ENCODE measurements around the gene ZNF800.
A peak's percentile ranks its signal among the peaks of the same experiment; 100 is the strongest.

ZNF800 gene

DNA sequence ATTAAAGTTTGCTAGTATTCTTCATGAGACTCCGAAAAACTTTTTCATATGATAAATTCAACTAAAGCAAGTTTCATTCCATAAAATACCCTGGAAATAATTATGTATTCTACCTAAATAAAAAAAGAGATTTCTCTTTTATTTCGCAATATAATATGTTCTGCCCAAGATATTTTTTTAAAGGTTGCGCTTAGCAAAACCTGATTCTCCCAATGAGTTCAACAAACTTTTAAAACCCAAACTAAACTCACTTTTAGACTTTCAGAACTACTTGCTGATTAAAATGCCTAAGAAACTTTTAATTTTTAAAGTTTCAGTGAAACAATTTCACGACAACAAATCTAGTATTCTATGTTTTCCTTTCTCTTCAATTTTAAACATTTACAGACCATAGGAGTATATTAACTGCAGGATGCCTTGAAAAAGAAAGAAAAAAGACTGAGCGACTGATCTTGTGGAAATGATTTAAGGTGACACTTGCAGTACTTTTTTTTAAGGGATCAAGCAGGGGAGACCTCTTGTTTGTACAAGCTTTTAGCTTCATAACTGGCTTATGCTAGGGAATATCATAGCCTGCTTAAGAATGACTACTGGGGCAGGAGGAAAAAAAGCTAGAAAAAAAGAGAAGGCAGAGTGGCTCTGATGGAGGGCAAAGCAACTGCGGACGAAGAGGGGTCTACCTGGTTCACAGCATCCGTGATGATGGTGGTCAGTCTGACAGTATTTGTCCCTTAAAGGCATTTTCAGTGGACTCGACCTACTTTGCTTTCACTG is 1.5 kb downstream of the ZNF800 start:
- no peak for DNase-seq (ENCODE audit: extremely low spot score, insufficient read length, low read depth)
- no peak for FAIRE-seq

DNA sequence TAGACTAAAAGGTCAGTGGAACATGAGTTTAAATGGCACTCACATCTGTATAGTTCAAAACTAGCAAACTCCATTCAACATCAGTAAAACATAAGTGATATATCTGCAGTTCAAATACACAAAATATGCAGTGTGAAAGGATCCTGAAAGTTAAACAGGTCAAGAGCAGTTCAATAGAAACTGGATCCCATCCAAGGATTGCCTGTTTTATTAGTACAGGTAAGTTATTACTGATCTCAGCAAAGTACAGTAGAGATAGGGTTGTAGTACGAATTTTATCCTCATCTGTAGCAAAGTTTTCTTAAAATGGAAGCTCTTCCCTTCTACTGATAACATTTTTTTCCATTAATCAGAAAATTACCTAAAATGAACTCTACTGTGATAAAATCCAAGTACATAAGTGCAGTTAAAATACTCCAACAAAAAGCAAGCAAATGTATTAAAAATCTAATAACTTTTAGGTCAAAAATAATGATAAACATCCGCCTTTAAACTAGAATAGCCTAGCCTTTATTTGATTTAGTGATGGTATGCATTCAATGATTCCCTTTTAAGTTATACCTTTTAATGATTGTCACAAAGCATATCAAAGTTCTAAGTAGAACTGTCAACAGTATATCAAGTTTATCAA is 2.2 kb downstream of the ZNF800 start:
- DNase-seq (ENCODE audit: extremely low spot score, insufficient read length, low read depth) = no peak

GRCh38 chr7:127389321-127389720 is 3.2 kb downstream of the ZNF800 start:
- FAIRE-seq (no peak), DNase-seq (ENCODE audit: extremely low spot score, insufficient read length, low read depth) (no peak)

More for the DNA sequence above, 2.2 kb downstream of the ZNF800 start:
- no peak for FAIRE-seq

DNA sequence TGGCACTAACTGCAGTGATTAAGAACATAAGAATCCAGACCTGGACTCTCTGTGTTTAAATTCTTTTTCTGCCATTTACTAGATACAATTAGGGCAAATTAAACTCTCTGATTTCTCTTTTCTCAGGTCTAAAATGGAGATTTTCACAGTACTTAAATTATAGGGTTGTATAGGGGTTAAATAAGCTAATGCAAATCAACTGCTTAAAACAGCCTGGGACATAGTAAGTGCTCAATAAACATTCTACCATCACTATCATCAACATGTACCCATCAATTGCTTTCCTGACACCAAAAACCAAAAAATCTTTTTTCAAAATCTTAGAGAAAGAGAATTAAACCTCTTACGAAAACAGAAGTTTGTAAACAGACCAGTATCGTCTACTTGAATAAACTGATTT is 4.5 kb downstream of the ZNF800 start:
- FAIRE-seq = no peak
- DNase-seq (ENCODE audit: extremely low spot score, insufficient read length, low read depth) = no peak

DNA sequence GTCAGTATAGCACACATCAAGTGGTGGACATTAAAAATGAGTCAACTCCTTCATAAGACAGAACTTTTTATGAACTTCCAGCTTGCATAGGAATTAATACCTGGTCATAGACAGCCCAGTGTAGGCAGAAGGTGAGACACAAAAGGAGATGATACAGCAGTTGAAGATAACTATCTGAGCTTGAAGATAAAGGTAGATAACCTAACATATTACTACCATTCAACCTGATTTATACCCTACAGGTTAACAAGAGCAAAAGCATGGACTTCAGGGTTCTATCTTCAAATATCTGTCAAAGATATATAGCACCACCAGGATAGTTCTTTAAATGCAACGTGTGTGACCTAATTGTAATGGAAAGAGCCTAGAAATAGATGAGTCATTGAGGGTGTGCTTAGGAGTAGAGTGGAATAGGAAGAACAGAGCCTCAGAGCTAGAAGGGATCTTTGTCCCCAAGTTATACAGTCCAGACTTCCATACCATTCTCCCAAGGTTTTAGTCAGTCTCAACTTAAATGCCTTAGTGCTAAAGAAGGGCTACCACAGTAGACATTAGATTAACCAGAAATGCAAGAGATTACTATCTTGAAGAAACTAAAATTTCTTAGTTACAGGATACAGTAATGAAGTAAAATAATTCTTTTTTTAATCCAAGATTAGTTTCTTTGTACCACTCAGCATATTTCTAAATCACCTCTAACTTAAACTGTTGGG is 9.2 kb downstream of the ZNF800 start:
- no peak for FAIRE-seq
- DNase-seq (ENCODE audit: extremely low spot score, insufficient read length, low read depth) = no peak

DNA sequence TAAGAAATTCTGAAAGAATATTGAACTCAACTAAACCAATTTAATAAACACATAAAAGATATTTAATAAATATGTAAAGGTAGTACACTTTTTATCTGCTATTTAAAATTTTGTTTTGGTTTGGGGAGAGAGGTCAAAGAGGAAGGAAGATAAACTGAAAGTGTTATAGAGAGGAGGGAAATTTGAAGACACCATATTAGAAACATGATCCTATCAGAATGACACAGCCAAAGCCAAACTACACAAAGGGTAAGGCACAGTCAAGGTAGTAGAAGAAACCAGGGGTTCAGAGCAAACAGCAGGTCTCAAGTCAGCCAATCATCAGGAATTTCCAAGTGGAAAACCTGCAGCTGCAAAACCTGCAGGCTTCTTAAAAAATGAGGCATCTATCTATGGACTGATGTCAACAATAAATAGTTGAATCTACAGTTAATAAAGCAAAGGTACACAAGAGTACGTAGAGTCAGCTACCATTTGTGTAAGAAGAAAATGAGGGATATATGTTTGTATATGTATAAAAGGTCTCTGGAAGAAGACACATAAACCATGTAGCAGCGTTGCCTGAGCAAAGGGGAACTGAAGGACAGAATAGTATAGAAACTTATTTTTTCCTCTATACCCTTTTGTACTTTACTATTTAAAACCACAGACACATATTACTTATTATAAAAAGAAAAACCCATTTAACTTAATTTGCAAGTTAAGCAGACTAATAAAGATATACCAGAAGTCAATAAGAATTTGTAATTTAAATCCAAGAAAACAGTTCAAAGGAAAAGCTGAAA is 10.0 kb downstream of the ZNF800 start:
- no peak for DNase-seq (ENCODE audit: extremely low spot score, insufficient read length, low read depth)
- FAIRE-seq = no peak

GRCh38 chr7:127380479-127380878 is 12.0 kb downstream of the ZNF800 start:
- DNase-seq (ENCODE audit: extremely low spot score, insufficient read length, low read depth) = no peak
- FAIRE-seq = peak; percentile 15

DNA sequence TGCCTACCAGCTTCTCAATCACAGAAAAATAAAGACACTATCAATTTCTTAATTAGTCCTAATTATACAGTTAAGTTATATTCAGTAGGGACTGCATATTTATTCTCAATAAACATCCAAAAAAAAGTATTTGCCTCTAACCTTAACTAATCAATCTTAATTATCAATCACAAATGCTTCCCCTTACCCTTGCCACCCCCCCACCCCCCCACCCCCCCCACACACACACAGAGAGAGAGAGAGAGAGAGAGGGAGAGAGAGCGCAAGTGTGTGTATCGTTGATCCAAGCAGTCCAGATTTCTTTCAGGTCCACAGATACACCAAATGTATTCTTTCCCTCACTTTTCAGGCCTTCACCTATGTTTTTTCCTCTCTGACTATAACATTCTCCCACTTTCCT is 12.9 kb downstream of the ZNF800 start:
- no peak for FAIRE-seq
- no peak for DNase-seq (ENCODE audit: extremely low spot score, insufficient read length, low read depth)

DNA sequence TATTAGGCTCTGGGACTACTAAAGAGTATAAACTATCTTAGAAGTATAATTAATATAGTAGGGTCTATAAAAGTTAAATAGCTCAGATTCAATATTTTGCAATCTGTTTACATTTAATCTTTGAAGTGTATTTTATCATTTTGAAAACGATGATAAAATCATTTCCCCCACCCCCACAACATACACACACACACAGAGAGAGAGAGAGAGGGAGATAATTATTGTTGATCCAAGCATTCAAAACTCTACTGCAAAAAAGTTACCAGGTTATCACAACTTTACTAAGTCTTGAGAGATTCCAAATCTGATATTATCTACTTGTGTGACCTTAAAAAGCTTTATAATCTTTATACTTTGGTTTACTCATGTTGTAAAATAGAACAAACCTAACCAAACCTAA is 14.0 kb downstream of the ZNF800 start:
- FAIRE-seq = no peak

GRCh38 chr7:127377425-127377824 is 15.1 kb downstream of the ZNF800 start:
- no peak for FAIRE-seq
- no peak for DNase-seq (ENCODE audit: extremely low spot score, insufficient read length, low read depth)

More for the DNA sequence above, 14.0 kb downstream of the ZNF800 start:
- DNase-seq (ENCODE audit: extremely low spot score, insufficient read length, low read depth) = no peak

- no peak for DNase-seq (ENCODE audit: extremely low spot score, insufficient read length, low read depth)
- peak; percentile 31 for FAIRE-seq
Observed at GRCh38 chr7:127375631-127376030, 16.9 kb downstream of the ZNF800 start.

- DNase-seq (ENCODE audit: extremely low spot score, insufficient read length, low read depth) (no peak), FAIRE-seq (no peak)
Observed at GRCh38 chr7:127367679-127368078, 24.8 kb downstream of the ZNF800 start.

GRCh38 chr7:127366680-127367079 is 25.8 kb downstream of the ZNF800 start:
- no peak for DNase-seq (ENCODE audit: extremely low spot score, insufficient read length, low read depth)
- no peak for FAIRE-seq

DNA sequence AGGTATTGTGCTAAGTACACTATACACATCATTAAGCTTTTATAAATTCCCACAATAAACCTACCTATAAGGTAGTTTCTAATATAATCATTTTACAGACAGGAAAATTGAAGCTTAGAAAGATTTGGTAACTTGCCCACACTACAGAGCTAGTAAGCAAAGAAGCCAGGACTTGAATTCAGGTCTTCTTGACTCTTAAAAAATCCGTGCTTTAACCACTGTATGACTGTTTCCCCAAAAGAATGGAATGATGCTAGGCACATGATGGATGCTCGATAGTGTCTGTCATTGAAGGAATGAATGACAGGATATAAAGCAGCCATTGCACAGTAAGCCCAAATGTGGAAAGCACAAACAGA is 26.6 kb downstream of the ZNF800 start:
- DNase-seq (ENCODE audit: extremely low spot score, insufficient read length, low read depth) = no peak
- no peak for FAIRE-seq

DNA sequence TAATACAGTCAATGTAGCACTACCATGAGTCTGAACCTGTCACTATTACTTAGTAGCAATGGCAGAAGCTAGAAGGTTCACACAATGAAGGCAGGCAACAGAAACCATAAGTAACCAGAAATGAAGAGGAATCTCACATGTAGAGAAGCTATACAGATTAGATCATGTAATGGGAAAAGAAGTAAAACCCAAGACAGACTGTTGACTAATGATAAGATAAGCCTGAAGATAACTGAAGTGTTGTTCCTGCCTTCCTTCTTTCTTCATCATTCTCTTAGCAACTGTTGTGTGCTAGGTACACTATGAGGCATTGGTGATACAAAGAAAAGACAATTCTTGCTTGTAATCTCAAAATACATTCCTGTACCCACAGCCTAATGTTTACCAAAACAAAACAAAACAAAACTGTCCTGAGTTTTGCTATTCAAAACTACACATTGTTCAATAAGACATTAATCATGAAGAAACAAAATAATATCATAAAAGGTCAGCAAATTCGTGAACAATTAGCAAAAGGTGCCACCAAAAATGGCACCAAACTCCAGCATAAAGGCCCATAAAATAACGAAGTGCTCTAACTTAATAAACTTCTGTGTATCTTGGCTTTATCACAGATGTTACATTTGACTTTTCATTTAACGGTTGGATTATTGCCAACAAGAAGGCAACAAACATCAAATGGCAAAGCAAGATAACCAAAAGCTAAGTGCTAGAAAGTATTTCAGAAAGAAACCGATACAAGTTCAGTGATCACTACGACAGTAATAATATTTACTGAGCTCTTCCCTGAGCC is 27.1 kb downstream of the ZNF800 start:
- no peak for DNase-seq (ENCODE audit: extremely low spot score, insufficient read length, low read depth)
- no peak for FAIRE-seq

DNA sequence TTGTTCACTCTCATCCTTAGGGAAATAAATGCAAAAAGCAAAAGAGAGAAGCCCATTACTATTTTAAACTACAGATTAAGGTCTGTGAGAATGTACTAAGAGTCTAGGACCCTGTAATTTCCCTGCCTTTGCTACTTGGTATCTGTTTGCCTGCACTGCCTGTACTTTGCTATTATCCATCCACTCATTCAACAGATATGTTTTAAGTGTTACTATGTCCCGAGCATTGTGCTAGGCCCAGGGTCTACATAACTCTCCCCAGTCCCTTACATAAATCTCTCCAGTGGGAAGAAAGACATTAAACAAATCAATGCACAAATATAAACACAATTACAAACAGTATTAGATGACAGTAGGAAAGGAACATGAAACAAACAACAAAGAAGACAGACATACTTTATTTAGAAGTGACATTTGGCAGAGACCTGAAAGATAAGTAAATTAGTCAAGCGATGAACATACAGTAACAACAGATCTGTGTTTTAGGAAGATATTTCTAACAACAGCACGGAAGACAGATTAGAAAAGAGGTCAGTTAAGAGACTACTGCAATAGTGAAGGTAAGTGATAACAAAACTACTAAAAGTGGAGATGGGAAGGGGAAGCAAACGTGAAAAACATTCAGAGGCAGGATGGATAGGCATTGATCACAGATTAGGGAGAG is 30.0 kb downstream of the ZNF800 start:
- DNase-seq (ENCODE audit: extremely low spot score, insufficient read length, low read depth) (no peak), FAIRE-seq (no peak)

- no peak for DNase-seq (ENCODE audit: extremely low spot score, insufficient read length, low read depth)
- no peak for FAIRE-seq
Observed at GRCh38 chr7:127361736-127362135, 30.8 kb downstream of the ZNF800 start.

GRCh38 chr7:127359011-127359410 is 33.5 kb downstream of the ZNF800 start:
- DNase-seq (ENCODE audit: extremely low spot score, insufficient read length, low read depth) (no peak), FAIRE-seq (no peak)

DNA sequence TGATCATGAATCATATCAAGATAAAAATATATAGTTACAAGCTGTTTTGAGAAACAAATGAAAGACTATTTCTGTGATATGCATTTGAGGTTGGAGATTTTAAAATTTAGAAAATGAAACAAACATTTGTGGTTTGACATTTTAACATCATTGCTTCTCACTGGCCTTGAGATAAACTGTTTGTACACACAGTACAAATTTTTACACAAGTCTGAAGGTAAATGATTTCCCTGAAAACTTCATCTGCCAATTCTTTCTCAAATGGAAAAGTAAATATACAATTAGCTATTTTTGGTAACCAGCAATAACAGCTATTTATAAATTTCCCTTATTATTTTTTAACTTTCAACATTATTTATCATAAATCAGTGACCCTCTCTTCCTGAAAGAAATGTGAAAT is 38.6 kb downstream of the ZNF800 start:
- no peak for FAIRE-seq
- no peak for DNase-seq (ENCODE audit: extremely low spot score, insufficient read length, low read depth)
